H9 (cell line): ENCODE measurements around the gene PARP16. TPM values are rescaled to one million over a fixed set of nuclear protein-coding genes. Genes with fewer than 3 reads are reported as not detected.

Experiments
- DNase-seq: peaks from one replicate; pipeline ENCODE4 v3.0.0-alpha.2; 2017
- H2AFZ ChIP-seq: one replicate; pipeline ENCODE4 v1.6.1; 2013; ENCODE audit warnings: mild to moderate bottlenecking, low read length, control low read depth, moderate library complexity
- H2AK5ac ChIP-seq: 2 replicates; pipeline ENCODE4 v1.6.1; 2013; ENCODE audit warnings: low read length, control low read depth, mixed read lengths; ENCODE audit not compliant: insufficient read length
- H2BK120ac ChIP-seq: one replicate; pipeline ENCODE4 v1.6.1; 2013; ENCODE audit warnings: low read depth, mild to moderate bottlenecking, low read length, control low read depth, inconsistent platforms; ENCODE audit not compliant: poor library complexity, severe bottlenecking
- H2BK12ac ChIP-seq: 2 replicates; pipeline ENCODE4 v1.6.1; 2013; ENCODE audit warnings: low read length, control low read depth, mixed read lengths, low read depth; ENCODE audit not compliant: insufficient read length
- H2BK15ac ChIP-seq: 2 replicates; pipeline ENCODE4 v1.6.1; 2013; ENCODE audit warnings: low read depth, low read length, control low read depth
- H2BK20ac ChIP-seq: one replicate; pipeline ENCODE4 v1.6.1; 2013; ENCODE audit warnings: low read depth, mild to moderate bottlenecking, low read length, control low read depth, inconsistent platforms; ENCODE audit not compliant: poor library complexity, severe bottlenecking
- H2BK5ac ChIP-seq: 2 replicates; pipeline ENCODE4 v1.6.1; 2013; ENCODE audit warnings: low read length, control low read depth, mixed read lengths; ENCODE audit not compliant: insufficient read length
- H3K14ac ChIP-seq: 2 replicates; pipeline ENCODE4 v1.6.1; 2013; ENCODE audit warnings: low read length, control low read depth; ENCODE audit not compliant: insufficient read depth
- H3K18ac ChIP-seq: 2 replicates; pipeline ENCODE4 v1.6.1; 2013; ENCODE audit warnings: low read depth, mild to moderate bottlenecking, mixed read lengths, low read length, control low read depth; ENCODE audit not compliant: insufficient read length
- H3K23ac ChIP-seq: 2 replicates; pipeline ENCODE4 v1.6.1; 2013; ENCODE audit warnings: low read length, control low read depth, mixed read lengths, low read depth; ENCODE audit not compliant: insufficient read length
- H3K23me2 ChIP-seq: 2 replicates; pipeline ENCODE4 v1.6.1; 2013; ENCODE audit warnings: low read depth, mild to moderate bottlenecking, mixed read lengths, low read length, control low read depth; ENCODE audit not compliant: insufficient read length, poor library complexity, severe bottlenecking
- H3K27ac ChIP-seq: 2 replicates; pipeline ENCODE4 v1.5.1; 2013; ENCODE audit warnings: low read length, control low read depth, mixed read lengths, low read depth; ENCODE audit not compliant: insufficient read length
- H3K27me3 ChIP-seq: 2 replicates; pipeline ENCODE4 v1.6.1; 2013; ENCODE audit warnings: low read length, control low read depth, inconsistent platforms; ENCODE audit not compliant: insufficient read depth
- H3K4ac ChIP-seq: 2 replicates; pipeline ENCODE4 v1.6.1; 2013; ENCODE audit warnings: low read depth, mild to moderate bottlenecking, control low read depth, inconsistent platforms, low read length, moderate library complexity
- H3K4me1 ChIP-seq: 2 replicates; pipeline ENCODE4 v1.6.1; 2013; ENCODE audit warnings: low read length, control low read depth, inconsistent platforms; ENCODE audit not compliant: insufficient read depth
- H3K4me2 ChIP-seq: 2 replicates; pipeline ENCODE4 v1.6.1; 2013; ENCODE audit warnings: low read length, control low read depth, mixed read lengths; ENCODE audit not compliant: insufficient read length, insufficient read depth
- H3K56ac ChIP-seq: 2 replicates; pipeline ENCODE4 v1.6.1; 2013; ENCODE audit warnings: low read depth, mild to moderate bottlenecking, mixed read lengths, low read length, control low read depth; ENCODE audit not compliant: insufficient read length
- H3K79me1 ChIP-seq: 2 replicates; pipeline ENCODE4 v1.6.1; 2013; ENCODE audit warnings: low read depth, mild to moderate bottlenecking, moderate library complexity, low read length, control low read depth, inconsistent platforms; ENCODE audit not compliant: insufficient read depth, poor library complexity, severe bottlenecking
- H3K79me2 ChIP-seq: 2 replicates; pipeline ENCODE4 v1.6.1; 2013; ENCODE audit warnings: low read length, control low read depth, inconsistent platforms; ENCODE audit not compliant: insufficient read depth
- H3K9ac ChIP-seq: 2 replicates; pipeline ENCODE4 v1.6.1; 2013; ENCODE audit warnings: low read length, control low read depth, mixed read lengths; ENCODE audit not compliant: insufficient read length; ENCODE audit errors: extremely low read depth
- H3K9me3 ChIP-seq: one replicate; pipeline ENCODE4 v1.6.1; 2013; ENCODE audit warnings: low read depth, low read length, inconsistent platforms; ENCODE audit not compliant: control insufficient read depth
- H3T11ph ChIP-seq: one replicate; pipeline ENCODE4 v1.6.1; 2013; ENCODE audit warnings: mild to moderate bottlenecking, low read length, control low read depth, inconsistent platforms
- H4K20me1 ChIP-seq: one replicate; pipeline ENCODE4 v1.6.1; 2013; ENCODE audit not compliant: control insufficient read depth, insufficient read length, insufficient read depth
- H4K5ac ChIP-seq: 2 replicates; pipeline ENCODE4 v1.6.1; 2013; ENCODE audit warnings: low read depth, mild to moderate bottlenecking, mixed read lengths, low read length, control low read depth; ENCODE audit not compliant: insufficient read length
- H4K8ac ChIP-seq: replicated peaks from 2 replicates; pipeline ENCODE4 v1.6.1; 2013; ENCODE audit warnings: low read length, control low read depth, mixed read lengths, low read depth; ENCODE audit not compliant: insufficient read length
- H4K91ac ChIP-seq: 2 replicates; pipeline ENCODE4 v1.6.1; 2013; ENCODE audit warnings: low read depth, mild to moderate bottlenecking, moderate library complexity, mixed read lengths, low read length, control low read depth; ENCODE audit not compliant: insufficient read length
- H3K27ac Mint-ChIP-seq, 3 experiments: 2 replicates in 2 of 3; 3 replicates in 1 of 3; pipeline ENCODE4 v1.8.0; 2020 to 2021; ENCODE audit warnings: mixed read lengths in 3 of 3, mild to moderate bottlenecking in 1 of 3, moderate library complexity in 1 of 3
- H3K27me3 Mint-ChIP-seq: 2 replicates; pipeline ENCODE4 v1.8.0; 2021; ENCODE audit warnings: low read depth, mild to moderate bottlenecking, moderate library complexity, mixed read lengths
- H3K36me3 Mint-ChIP-seq, 3 experiments: 2 replicates in 2 of 3; 3 replicates in 1 of 3; pipeline ENCODE4 v1.8.0; 2020 to 2021; ENCODE audit warnings: low read depth in 3 of 3, mixed read lengths in 3 of 3; ENCODE audit not compliant: insufficient read depth in 1 of 3
- H3K4me1 Mint-ChIP-seq, 2 experiments: 2 replicates each; pipeline ENCODE4 v1.8.0; 2020; ENCODE audit warnings: mixed read lengths in 2 of 2
- H3K4me3 Mint-ChIP-seq, 2 experiments: 2 replicates in 1 of 2; 3 replicates in 1 of 2; pipeline ENCODE4 v1.8.0; 2020 to 2021; ENCODE audit warnings: mild to moderate bottlenecking in 2 of 2, mixed read lengths in 2 of 2, moderate library complexity in 1 of 2
- H3K9me3 Mint-ChIP-seq, 2 experiments: 2 replicates in 1 of 2; 3 replicates in 1 of 2; pipeline ENCODE4 v1.8.0; 2020; ENCODE audit warnings: mild to moderate bottlenecking in 2 of 2, mixed read lengths in 2 of 2, moderate library complexity in 1 of 2
- WGBS: extraction: QIAGEN DNeasy Blood & Tissue Kit; methylation state at CpG from one replicate; pipeline ENCODE4 v1.1.7; 2013; ENCODE audit warnings: missing lambda C conversion rate, low lambda C conversion rate, mixed read lengths; ENCODE audit not compliant: insufficient read length; ENCODE audit errors: extremely low coverage; 5-methylcytosine and 5-hydroxymethylcytosine counted together
- total RNA-seq: library from RNA; stranded (reverse); gene quantifications from 2 replicates; pipeline ENCODE4 v1.2.1, GENCODE V29; 2021
- TF ChIP-seq, protein P1 (sequence below): fragments of 200-600 bp; sonication (generic); conservative IDR thresholded peaks from 3 replicates; pipeline ENCODE4 v1.8.0; 2021; ENCODE audit warnings: antibody characterized with exemption, mild to moderate bottlenecking

The PARP16 gene
- total RNA-seq, 1 experiment from 2014 or later = 3.9 TPM

DNA sequence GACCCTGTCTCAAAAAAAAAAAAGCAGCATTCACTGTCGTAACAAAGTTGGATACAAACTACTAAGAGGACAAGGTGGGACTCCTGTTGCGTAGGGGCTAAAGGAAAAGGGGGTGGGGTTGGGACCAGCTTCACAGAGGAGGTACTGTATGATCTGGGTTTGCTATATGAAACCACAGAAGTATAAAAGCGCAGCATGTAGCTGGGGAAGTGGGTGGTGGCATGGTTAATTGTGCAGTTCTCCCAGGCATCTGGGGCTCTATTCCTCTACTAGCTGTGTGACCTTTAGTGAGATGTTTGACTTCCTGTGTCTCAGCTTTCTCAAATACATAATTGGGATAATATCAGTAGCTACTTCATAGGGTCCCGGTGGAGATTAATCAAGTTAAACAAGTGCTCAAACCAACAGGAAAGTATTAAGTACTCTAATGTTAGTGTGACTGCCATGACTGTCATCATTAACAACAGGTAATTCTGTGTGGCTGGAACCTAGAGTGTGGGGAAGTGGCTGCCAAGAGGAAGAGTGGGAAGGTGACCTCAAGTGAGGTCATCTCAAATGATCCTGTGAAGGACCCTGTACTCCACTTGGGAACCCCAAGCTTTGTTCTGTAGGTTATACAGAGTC lies 11.5 kb downstream of the PARP16 start:
- no peak overlapping the region for H3K4me2 ChIP-seq
- H3K79me2 ChIP-seq = no peaks in the 10 kb centered on the region
- H2BK5ac ChIP-seq = no peak overlapping the region
- Mint-ChIP-seq H3K27ac (no peak overlapping the region; a peak in 1 of 7 replicates), H3K27me3 (no peaks in the 10 kb centered on the region), H3K4me1 (peaks cover 5 to 8% of the 10 kb centered on the region in 2 experiments; a peak in 3 of 4 replicates), H3K36me3 (no peaks in the 10 kb centered on the region; a peak in 1 of 7 replicates), H3K9me3 (no peaks in the 10 kb centered on the region), H3K4me3 (no peak overlapping the region)
- no peaks in the 10 kb centered on the region for H3K27me3 ChIP-seq
- H3K4ac ChIP-seq = no peak overlapping the region
- no peak for DNase-seq
- H4K5ac ChIP-seq = no peak overlapping the region
- no peak overlapping the region for H3K27ac ChIP-seq
- H3K79me1 ChIP-seq = no peaks in the 10 kb centered on the region
- no peak overlapping the region for H3T11ph ChIP-seq
- H3K9me3 ChIP-seq = no peaks in the 10 kb centered on the region
- no peaks in the 10 kb centered on the region for H4K20me1 ChIP-seq
- no peak overlapping the region for H3K14ac ChIP-seq
- no peak overlapping the region for H2BK15ac ChIP-seq
- H3K23ac ChIP-seq = no peak overlapping the region
- no peak overlapping the region for H3K56ac ChIP-seq
- no peak overlapping the region for H2BK120ac ChIP-seq
- H4K8ac ChIP-seq = no peak overlapping the region
- no peak overlapping the region for H2AFZ ChIP-seq
- H3K9ac ChIP-seq = no peak overlapping the region
- H3K23me2 ChIP-seq = no peaks in the 10 kb centered on the region
- no peak overlapping the region for H2BK20ac ChIP-seq
- H3K18ac ChIP-seq = no peak overlapping the region
- no peak overlapping the region for H2BK12ac ChIP-seq
- TF ChIP-seq, protein P1, sequence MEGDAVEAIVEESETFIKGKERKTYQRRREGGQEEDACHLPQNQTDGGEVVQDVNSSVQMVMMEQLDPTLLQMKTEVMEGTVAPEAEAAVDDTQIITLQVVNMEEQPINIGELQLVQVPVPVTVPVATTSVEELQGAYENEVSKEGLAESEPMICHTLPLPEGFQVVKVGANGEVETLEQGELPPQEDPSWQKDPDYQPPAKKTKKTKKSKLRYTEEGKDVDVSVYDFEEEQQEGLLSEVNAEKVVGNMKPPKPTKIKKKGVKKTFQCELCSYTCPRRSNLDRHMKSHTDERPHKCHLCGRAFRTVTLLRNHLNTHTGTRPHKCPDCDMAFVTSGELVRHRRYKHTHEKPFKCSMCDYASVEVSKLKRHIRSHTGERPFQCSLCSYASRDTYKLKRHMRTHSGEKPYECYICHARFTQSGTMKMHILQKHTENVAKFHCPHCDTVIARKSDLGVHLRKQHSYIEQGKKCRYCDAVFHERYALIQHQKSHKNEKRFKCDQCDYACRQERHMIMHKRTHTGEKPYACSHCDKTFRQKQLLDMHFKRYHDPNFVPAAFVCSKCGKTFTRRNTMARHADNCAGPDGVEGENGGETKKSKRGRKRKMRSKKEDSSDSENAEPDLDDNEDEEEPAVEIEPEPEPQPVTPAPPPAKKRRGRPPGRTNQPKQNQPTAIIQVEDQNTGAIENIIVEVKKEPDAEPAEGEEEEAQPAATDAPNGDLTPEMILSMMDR = no peak
- no peak overlapping the region for H4K91ac ChIP-seq
- peaks cover 3% of the 10 kb centered on the region; the same call in 1 of the 2 replicates for H3K4me1 ChIP-seq
- no peak overlapping the region for H2AK5ac ChIP-seq
- no CpG with 5 or more reads among the region's 4 CpGs for WGBS
